GM18511 (cell line): ENCODE data around the gene NNAT.
"Not testable (repeated sequence)": the region's sequence is repeated elsewhere in the genome, so short reads cannot be mapped to it uniquely, and the experiment has no call there.

Source experiments
- ATAC-seq: cut with Tn5 transposase; IDR thresholded peaks from one replicate; pipeline ENCODE4 v1.9.1; 2021; ENCODE audit warnings: mild to moderate bottlenecking, moderate library complexity; ENCODE audit not compliant: unreplicated experiment

NNAT gene

DNA sequence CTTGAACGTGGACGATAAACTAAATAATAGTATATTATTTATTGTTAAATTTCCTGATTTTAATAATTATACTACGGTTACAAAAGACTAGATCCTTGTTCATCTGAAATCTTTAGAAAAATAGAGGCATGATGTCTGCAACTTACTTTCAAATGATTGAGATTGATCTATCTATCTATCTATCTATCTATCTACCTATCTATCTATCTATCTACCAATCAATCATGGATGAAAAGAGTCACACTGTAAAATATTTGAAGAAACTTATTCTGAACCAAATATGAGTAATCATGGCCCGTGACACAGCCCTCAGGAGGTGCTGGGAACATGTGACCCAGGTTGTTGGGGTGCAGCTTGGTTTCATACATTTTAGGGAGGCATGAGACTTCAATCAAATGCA lies 18.4 kb downstream of the NNAT start:
- no peak for ATAC-seq

DNA sequence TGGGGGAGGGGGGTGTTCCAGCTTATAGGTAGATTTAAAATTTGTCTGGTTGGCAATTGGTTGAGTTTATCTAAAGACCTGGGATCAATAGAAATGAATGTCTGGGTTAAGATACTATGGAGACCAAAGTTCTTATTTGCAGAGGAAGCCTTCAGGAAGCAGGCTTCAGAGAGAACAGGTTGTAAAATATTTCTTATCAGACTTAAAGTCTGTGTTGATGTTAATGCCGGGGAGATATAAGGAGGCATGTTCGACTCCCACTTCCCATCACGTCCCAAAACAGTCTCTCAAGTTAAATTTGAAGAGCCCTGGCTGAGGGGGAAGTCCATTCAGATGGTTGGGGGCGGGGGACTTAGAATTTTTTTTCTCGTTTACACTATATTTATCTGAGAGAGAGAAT lies 19.0 kb downstream of the NNAT start:
- no peak for ATAC-seq

DNA sequence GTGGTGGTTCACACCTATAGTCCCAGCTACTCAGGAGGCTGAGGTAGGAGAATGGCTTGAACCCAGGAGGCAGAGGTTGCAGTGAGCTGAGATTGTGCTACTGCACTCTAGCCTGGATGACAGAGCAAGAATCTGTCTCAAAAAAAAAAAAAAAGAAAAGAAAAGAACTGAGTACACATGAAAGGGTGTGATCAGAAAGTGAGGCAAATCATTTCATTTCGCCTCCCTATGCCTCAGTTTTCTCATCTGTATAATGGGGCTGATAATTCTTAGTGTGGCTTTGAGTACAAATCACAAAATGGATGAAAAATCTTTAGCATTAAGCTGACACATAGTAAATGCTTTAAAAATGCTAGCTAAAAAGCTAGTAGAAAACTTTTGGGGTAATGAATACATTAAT lies 19.8 kb downstream of the NNAT start:
- not testable (repeated sequence) for ATAC-seq

DNA sequence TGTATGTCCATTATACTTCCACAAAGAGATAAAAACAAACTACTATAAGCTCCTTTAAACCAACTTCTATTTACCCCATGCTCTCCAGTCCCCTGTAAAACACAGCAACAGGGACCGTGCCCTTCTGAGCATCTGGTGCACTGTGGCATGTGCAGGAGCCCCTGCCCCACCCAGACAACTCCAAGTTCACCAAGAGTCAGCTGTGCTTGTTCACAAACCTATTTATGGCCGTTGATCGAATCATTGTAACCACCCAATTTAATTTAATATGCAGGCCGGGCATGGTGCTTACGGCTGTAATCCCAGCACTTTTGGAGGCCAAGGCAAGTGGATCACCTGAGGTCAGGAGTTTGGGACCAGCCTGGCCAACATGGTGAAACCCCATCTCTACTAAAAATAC lies 20.3 kb downstream of the NNAT start:
- ATAC-seq: no peak

DNA sequence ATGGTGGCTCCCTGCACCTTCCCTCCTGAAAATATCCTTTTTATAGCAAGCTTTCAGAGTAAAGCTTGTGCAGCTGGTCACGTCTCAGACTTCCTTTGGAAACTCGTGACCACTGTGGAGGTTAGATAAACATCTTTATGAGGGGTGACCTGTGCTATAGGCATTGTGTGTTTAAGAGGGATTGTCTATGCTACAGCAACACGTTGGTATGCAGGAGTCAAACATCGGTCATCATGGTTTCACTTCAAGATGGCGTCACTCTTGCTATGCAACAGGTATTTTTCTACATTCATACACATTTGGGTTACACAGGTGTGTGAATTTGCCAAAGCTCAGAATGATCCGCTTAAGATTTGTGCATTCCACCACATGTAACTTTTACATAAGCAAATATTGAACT lies 21.2 kb downstream of the NNAT start:
- no peak for ATAC-seq

DNA sequence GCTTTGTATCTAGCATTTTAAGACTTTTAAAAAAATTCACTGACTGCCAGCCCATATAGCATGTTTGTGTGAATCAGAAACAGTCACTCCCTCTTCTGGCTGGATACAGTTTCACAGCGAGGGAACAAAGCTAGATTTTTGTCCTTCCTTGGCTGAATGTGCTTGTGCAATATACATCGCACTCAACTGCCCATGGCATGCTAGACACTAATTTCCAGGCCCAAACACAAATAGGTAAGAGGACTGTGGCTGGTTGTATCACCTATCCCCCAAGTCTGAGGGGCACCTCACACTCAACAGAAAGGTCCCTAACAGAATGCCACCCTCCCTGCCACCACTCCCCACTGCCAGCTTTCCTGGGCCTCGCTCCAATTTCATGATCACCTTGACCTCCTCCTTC lies 22.8 kb downstream of the NNAT start:
- no peak for ATAC-seq

DNA sequence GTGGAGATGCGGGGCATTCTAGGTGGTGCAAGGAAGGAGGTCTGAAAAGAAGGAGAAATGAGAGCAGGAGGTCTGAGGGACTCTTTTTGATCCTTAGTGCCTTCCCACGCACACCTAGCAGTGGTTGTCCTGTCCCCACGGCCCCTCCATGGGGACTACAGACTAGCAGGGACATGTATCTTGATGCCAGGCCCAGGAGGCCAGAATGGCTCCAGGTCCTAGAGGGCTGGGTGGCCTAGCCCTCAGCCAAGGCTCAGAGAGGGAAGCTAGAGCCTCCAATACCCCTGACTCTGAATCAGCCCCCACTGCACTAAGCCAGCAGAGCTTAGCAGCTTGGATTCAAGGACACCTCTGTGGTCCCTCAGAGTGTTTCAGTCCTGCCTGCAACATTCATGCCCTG lies 23.3 kb downstream of the NNAT start:
- ATAC-seq: no peak

DNA sequence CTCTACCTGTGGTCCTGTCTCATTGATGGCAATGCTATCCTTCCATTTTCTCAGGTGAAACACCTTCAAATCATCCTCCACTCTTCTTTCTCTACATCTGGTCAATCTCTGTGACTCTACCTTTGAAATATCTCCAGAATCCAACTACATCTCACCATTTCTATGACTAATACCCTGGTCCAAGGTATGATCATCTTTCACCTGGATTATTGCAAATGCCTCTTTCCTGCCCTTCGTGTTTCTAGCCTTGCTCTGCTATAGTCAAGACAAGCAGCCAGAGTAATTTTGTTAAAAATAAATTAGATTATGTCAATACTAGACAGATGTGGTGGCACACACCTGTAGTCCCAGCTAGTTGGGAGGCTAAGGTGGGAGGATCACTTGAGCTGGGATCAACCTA lies 24.5 kb downstream of the NNAT start:
- no peak for ATAC-seq

DNA sequence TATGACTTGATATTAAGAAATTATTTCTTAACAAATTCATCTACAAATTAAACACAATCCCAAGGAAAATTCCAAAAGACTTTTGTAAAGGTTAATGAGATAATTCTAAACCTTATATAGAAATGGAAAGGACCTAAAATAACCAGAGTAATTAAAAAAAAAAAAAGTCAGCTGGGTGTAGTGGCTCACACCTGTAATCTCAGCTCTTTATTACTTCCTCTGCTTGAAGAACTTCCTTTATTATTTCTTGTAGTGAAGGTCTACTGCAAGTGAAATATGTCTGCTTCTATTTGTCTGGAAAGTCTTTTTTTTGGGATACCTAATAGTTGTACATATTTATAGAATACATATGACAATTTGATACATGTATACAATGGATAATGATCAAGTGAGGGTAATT lies 26.9 kb downstream of the NNAT start:
- no peak for ATAC-seq

DNA sequence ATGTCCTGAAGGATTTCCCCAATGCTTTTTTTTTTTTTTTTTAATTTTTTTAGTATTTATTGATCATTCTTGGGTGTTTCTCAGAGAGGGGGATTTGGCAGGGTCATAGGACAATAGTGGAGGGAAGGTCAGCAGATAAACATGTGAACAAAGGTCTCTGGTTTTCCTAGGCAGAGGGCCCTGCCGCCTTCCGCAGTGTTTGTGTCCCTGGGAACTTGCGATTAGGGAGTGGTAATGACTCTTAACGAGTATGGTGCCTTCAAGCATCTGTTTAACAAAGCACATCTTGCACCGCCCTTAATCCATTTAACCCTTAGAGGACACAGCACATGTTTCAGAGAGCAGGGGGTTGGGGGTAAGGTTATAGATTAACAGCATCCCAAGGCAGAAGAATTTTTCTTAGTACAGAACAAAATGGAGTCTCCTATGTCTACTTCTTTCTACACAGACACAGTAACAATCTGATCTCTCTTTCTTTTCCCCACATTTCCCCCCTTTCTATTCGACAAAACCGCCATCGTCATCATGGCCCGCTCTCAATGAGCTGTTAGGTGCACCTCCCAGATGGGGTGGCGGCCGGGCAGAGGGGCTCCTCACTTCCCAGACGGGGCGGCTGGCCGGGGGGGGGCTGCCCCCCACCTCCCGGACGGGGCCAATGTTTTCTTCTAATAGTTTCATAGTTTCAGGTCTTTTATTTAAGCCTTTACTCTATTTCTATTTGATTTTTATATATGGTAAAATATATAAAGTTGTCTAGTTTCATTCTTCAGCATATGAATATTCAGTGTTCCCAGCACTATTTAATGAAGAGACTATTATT lies 29.3 kb downstream of the NNAT start:
- not testable (repeated sequence) for ATAC-seq

DNA sequence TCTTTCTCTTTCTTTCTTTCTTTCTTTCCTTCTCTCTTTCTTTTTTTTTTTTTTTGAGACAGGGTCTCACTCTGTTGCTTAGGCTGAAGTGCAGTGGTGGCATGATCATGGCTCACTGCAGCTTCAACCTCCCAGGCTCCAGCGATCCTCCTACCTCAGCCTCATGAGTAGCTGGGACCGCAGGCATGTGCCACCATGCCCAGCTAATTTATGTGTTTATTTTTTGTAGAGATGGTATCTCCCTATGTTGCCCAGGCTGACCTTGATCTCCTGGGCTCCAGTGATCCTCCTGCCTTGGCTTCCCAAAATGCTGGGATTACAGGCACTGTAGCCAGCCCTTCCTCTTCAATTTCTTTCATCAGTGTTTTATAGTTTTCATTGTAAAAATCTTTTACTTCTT lies 30.6 kb downstream of the NNAT start:
- not testable (repeated sequence) for ATAC-seq

DNA sequence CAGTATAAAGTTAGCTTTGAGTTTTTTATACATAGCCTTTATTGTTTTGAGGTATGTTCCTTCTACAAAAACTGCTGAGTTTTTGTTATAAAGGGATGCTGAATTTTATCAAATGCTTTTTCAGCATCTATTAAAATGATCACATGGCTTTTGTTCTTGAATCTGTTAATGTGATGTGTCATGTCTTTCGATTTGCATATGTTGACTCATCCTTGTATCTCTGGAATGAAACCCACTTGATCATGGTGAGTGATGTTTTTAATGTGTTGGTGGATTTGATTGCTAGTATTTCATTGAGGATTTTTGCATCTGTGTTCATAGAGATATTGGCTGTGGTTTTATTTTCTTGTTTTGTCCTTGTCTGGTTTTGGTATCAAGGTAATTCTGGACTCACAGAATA lies 31.4 kb downstream of the NNAT start:
- no peak for ATAC-seq

DNA sequence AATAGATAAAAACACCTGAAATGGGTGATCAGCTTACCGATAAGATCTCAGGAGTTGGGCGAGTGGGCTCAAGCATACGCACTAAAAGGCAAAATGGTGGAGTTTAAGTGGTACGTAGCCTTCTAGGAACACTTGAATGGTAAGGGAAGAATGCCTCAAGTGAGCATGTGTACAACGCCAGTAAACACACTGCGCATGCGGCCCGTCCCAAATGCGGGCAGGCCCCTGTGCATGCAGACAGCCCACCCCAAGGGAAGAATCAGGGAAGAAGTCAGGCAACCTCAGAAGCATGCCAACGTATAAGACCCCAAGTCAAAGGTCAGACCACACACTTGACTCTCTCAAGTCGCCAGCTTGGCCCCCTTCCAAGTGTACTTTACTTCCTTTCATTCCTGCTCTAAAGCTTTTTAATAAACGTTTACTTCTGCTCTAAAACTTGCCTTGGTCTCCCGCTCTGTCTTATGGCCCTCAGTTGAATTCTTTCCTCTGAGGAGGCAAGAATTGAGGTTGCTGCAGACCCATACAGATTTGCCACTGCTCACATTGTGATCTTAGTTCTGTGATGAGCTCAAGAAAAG lies 33.8 kb downstream of the NNAT start:
- ATAC-seq: not testable (repeated sequence)

DNA sequence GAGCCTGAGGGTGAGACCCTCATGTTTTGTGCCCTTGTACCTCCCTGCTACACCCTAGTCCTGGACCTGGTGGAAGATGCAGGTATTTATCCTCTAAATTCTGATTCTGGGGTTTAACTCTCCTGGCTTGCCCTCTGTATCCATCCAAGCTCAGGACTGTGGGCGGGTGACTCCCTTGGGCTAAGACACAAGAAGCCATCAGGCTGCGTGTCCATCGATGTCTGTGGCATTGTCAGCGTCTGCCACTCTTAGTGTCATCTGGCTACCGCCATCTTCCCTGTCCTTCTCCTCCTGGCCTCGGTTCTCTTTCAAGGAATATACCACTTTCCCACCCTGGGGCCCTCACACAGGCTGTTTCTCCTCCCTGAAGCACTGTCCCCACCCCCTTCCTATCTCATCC lies 35.5 kb downstream of the NNAT start:
- no peak for ATAC-seq

DNA sequence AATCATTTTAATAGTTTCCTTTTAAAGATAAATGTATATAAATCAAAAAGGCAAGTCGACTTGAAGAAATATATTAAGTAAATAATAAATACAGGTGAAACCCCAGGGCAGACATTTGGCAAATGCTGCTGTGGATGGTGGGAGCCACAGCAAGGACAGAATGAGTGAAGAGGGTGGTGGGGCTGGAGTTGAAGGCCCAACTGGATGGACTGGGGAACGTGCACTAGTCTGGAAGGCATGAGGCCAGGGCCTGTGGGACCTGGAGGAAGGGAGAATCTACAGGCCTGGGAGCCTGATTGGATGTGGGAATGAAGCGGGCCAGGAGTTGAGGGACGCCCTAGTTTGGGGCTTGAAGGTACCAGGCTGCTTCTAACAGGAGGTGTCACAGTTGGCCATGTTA lies 37.3 kb downstream of the NNAT start:
- ATAC-seq: no peak

DNA sequence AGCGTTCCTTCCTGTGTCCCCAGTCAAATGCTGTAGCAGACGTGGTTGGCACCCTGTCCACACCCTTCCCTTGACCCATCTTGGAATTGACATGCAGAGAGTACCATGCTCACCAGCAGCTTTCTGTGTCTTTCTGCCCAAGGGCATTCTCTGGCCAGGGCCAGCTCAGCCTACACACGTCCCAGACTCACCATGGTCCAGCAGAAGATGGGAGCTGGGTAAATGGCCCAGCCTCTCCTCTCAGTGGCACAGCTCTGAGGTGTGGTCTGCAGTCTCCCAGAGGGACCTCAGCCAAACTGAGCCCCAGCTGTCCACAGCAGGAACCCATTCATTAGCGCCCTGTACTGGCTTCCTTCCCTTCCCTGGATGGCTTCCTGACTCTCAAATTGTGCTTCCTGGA lies 37.7 kb downstream of the NNAT start:
- ATAC-seq: no peak

DNA sequence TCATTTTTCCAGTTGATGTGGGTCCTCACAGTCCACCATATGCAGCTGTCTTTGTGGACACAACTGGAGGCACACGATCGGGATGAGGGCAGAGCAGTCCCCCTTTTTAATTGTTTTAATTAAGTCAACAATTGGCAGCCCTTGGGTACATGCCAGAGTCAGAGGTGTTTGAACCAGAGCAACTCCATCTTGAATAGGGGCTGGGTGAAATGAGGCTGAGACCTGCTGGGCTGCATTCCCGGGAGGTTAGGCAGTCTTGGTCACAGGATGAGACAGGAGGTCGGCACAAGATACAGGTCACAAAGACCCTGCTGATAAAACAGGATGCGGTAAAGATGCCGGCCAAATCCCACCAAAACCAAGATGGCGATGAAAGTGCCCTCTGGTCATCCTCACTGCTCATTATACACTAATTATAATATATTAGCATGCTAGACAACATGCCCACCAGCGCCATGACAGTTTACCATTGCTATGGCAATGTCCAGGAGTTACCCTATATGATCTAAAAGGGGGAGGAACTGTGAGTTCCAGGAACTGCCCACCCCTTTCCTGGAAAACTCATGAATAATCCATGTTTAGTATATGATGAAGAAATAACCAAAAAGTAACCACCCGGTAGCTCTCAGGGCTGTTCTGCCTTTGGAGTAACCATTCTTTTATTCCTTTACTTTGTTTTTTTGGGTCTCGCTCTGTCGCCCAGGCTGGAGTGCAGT lies 38.4 kb downstream of the NNAT start:
- no peak for ATAC-seq

DNA sequence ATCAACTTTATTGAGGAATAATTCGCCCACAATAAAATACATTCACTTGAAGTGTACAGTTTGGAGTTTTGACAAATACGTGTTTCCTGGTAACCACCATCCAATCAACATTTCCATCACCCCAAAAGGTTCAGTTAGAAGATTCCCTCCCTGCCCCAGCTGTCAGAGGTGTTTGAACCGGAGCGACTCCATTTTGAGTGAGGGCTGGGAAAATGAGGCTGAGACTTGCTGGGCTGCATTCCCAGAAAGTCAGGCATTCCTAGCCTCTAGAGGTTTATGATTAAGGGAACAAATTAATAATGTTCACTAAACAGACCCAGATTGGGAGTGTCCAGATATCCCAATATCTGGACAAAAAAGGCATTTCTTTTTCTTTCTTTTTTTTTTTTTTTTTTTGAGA lies 39.6 kb downstream of the NNAT start:
- ATAC-seq: no peak

DNA sequence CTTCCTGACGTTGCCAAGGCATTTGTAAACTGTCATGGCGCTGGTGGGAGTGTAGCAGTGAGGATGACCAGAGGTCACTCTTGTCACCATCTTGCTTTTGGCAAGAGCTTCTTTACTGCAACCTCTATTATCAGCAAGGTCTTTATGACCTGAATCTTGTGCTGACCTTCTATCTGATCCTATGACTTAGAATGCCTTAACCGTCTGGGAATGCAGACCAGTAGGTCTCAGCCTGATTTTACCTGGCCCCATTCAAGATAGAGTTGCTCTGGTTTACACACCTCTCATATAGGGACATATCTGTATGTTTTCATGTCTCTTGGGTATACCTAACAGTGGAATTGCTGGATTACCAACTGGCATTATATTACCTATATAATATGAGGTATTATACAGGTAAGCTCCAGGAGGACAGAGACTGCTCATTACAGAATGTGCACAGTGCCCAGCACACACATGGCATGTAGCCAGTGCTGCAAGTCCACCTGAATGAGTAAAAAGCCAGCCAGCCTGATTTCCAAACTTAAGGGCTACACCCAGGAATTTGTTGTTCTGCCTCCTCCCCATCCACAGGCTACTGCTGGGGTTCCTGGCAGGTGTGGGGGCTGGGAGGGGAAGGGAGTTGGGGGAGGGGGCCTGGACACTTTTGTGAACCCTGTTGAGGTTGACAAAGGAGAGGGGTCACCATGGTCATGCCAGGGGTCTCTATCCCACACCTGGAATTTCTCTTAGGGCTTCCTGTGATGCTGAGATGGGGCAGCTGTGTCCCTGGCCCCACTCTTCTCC lies 41.8 kb downstream of the NNAT start:
- no peak for ATAC-seq

DNA sequence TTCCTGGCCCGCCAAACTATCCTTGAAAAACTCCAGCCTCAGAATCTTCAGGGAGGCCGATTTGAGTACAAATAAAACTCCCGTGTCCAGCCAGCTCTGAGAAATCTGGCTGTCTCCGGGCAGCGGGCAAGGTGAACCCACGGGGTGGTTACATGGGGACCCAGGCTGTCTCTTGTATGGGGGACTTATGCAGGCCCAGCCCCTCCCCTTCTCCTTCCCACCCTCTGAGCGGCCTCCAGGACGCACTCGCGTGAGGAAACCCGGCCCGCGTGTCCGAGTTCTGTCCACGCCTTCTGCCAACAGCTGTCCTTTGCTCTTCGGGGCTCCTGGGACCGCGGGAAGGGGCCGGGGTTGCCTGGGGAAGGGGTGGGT lies 43.0 kb downstream of the NNAT start:
- ATAC-seq: no peak

DNA sequence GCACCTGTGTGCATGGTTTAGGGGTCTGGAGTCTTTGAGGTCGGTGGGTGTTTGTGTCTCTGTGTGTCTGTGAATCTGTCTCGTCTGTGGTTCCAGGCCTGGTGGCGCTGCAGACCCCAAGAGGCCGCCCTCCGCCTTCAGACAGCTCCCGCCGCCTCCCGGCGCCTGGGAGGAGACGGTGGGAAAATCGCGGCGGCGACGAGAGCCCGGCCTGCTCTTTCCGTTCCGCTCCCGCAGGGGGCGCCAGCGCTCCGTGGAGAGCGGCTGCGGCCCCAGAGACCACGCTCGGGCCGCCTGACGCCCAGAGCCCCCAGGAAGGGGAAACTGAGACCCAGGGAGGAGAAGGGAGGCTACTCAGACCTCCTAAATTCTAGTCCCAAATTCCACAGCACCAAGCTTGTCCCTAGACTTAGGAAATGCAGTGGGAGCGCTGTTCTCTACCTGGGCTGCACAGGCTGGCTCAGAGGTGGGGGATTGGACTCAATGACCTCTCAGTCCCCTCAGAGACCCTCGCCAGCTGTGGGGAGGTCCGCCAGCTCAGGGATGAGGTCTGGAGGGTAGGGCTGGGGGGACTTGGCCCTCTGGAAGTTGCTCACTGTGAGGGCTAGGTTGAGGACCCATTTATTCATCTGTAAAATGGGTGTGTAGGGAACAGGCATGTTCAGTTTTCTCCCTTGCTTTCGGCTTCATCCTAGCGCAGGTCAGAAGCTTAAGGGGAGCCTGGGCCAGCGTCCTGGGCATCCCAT lies 43.5 kb downstream of the NNAT start:
- no peak for ATAC-seq
